Stomach (tissue), 9 donors: ENCODE data around the gene EPPIN. TPM values are rescaled to one million over a fixed set of nuclear protein-coding genes. Genes with fewer than 3 reads are reported as not detected.

Source experiments
- DNase-seq, 2 donors: peaks; one replicate each; pipeline versions ENCODE4 v3.0.0 to v3.0.0-alpha.2; 2013 to 2019
- H3K27ac ChIP-seq, 5 donors: fragments of 200-600 bp in 4 of 5; sonication (generic) in 4 of 5; one replicate each; pipeline ENCODE4 v1.5.1; 2013 to 2019; ENCODE audit warnings: mild to moderate bottlenecking in 1 of 5, moderate library complexity in 1 of 5
- H3K27me3 ChIP-seq, 3 donors: fragments of 200-600 bp; sonication (generic); one replicate each; pipeline ENCODE4 v1.5.1; 2017 to 2019; ENCODE audit warnings: mixed run types in 1 of 3
- H3K36me3 ChIP-seq, 4 donors: fragments of 200-600 bp; sonication (generic); 1 replicate in 3 of 4; 2 replicates in 1 of 4; pipeline ENCODE4 v1.5.1; 2016 to 2019
- H3K4me1 ChIP-seq, 4 donors: fragments of 200-600 bp; sonication (generic); one replicate each; pipeline ENCODE4 v1.5.1; 2016 to 2019
- H3K4me3 ChIP-seq, 4 donors: fragments of 200-600 bp; sonication (generic) in 3 of 4; one replicate each; pipeline ENCODE4 v1.5.1; 2016 to 2019; ENCODE audit warnings: mild to moderate bottlenecking in 1 of 4
- H3K9me3 ChIP-seq, 4 donors: fragments of 200-600 bp; sonication (generic); one replicate each; pipeline ENCODE4 v1.5.1; 2016 to 2019
- CTCF ChIP-seq, 7 experiments: fragments of 450-650 bp in 4 of 7; fragments of 200-600 bp in 3 of 7; sonication (generic) in 3 of 7; IDR thresholded peaks; one replicate each; pipeline ENCODE4 v1.5.1; 2016 to 2019; ENCODE audit warnings: antibody characterized with exemption in 7 of 7, control low read depth in 2 of 7, mild to moderate bottlenecking in 1 of 7
- EP300 ChIP-seq: sonication (generic); formaldehyde crosslinking; IDR thresholded peaks from one replicate; pipeline ENCODE4 v1.6.1; 2017; ENCODE audit warnings: antibody characterized with exemption
- POLR2A ChIP-seq, 4 donors: fragments of 450-650 bp; IDR thresholded peaks; one replicate each; pipeline ENCODE4 v1.6.1; 2016; ENCODE audit warnings: antibody characterized with exemption in 4 of 4, control low read depth in 2 of 4, mild to moderate bottlenecking in 1 of 4, moderate library complexity in 1 of 4
- POLR2AphosphoS5 ChIP-seq, 3 donors: sonication (generic); formaldehyde crosslinking; IDR thresholded peaks; one replicate each; pipeline ENCODE4 v1.6.1; 2016; ENCODE audit warnings: antibody characterized with exemption in 3 of 3
- WGBS, 5 donors: extraction: QIAGEN DNeasy Blood & Tissue Kit in 3 of 5; methylation state at CpG; one replicate each; pipeline versions ENCODE4 v1.1.5 to v1.1.7; 2013 to 2018; 5-methylcytosine and 5-hydroxymethylcytosine counted together
- intact Hi-C: fragments of 100-400 bp; cut with DNase I; formaldehyde crosslinking; loops from one replicate; pipeline ENCODE4 v1.15.1; 2023; ENCODE audit warnings: low total_unique reads
- polyA plus RNA-seq, 3 donors: library from polyadenylated mRNA; stranded (reverse); fragments of 200-250 nt; gene quantifications; one replicate each; pipeline ENCODE4 v1.2.3, GENCODE V29; 2013
- total RNA-seq, 5 donors: library from RNA; depleted of rRNA; stranded (reverse); fragments of >200 nt; gene quantifications; one replicate each; pipeline versions ENCODE4 v1.1.0 to v1.2.3, GENCODE V29; 2014 to 2016
- donor health status: healthy with polysubstance abuse.
- donor health status: Bipolar disorder and iron deficiency.
- donor health status: healthy.

Gene EPPIN
- total and polyA plus RNA-seq, 8 donors = not detected

GRCh38 chr20:45501600-45501999 is 45.6 kb downstream of the EPPIN start:
- H3K9me3 ChIP-seq = no peaks in the 10 kb centered on the region
- no peak for DNase-seq
- intact Hi-C loops = no loop called here
- H3K36me3 ChIP-seq = no peaks in the 10 kb centered on the region
- TF ChIP-seq POLR2A (IDR thresholded peaks at IDR 0.05) = no peak
- TF ChIP-seq EP300 = no peak
- no peak for TF ChIP-seq POLR2AphosphoS5 (IDR thresholded peaks at IDR 0.05)
- TF ChIP-seq CTCF (IDR thresholded peaks at IDR 0.05) = no peak
- H3K4me1 ChIP-seq = no peaks in the 10 kb centered on the region
- no peak overlapping the region for H3K4me3 ChIP-seq
- 28 to 63% (median 56%) methylated on average over 1 of the region's 1 CpG for WGBS, 5 donors
- no peak overlapping the region for H3K27ac ChIP-seq
- H3K27me3 ChIP-seq = peaks cover 0 to 34% (median 3%) of the 10 kb centered on the region in 3 donors

GRCh38 chr20:45500022-45500421 is 47.2 kb downstream of the EPPIN start:
- intact Hi-C loops = no loop called here
- Histone ChIP-seq H3K36me3 (no peaks in the 10 kb centered on the region), H3K4me3 (no peak overlapping the region), H3K27ac (no peak overlapping the region), H3K27me3 (peaks cover 0 to 35% (median 3%) of the 10 kb centered on the region in 3 donors), H3K4me1 (no peaks in the 10 kb centered on the region), H3K9me3 (no peaks in the 10 kb centered on the region)
- no peak for TF ChIP-seq POLR2AphosphoS5 (IDR thresholded peaks at IDR 0.05)
- TF ChIP-seq EP300 = no peak
- TF ChIP-seq POLR2A (IDR thresholded peaks at IDR 0.05) = no peak
- no peak for TF ChIP-seq CTCF (IDR thresholded peaks at IDR 0.05)
- DNase-seq = no peak
- WGBS, 5 donors = 60 to 70% (median 68%) methylated on average over 6 of the region's 6 CpGs

- H3K27me3 ChIP-seq = peaks cover 0 to 35% (median 3%) of the 10 kb centered on the region in 3 donors
- H3K9me3 ChIP-seq = no peaks in the 10 kb centered on the region
- WGBS, 5 donors = 57 to 92% (median 71%) methylated on average over 3 of the region's 3 CpGs
- H3K4me1 ChIP-seq = no peaks in the 10 kb centered on the region
- TF ChIP-seq POLR2AphosphoS5 (IDR thresholded peaks at IDR 0.05) (no peak), POLR2A (IDR thresholded peaks at IDR 0.05) (no peak), CTCF (IDR thresholded peaks at IDR 0.05) (no peak), EP300 (no peak)
- H3K36me3 ChIP-seq = no peaks in the 10 kb centered on the region
- intact Hi-C loops = no loop called here
- DNase-seq = no peak
- H3K4me3 ChIP-seq = no peak overlapping the region
- no peak overlapping the region for H3K27ac ChIP-seq
Observed at GRCh38 chr20:45497971-45498494, 49.2 kb downstream of the EPPIN start.

GRCh38 chr20:45496166-45496565 is 51.0 kb downstream of the EPPIN start:
- H3K4me1 ChIP-seq = no peaks in the 10 kb centered on the region
- H3K36me3 ChIP-seq = no peaks in the 10 kb centered on the region
- 60 to 67% (median 61%) methylated on average over 3 of the region's 3 CpGs for WGBS, 5 donors
- H3K4me3 ChIP-seq = no peak overlapping the region
- no peaks in the 10 kb centered on the region for H3K9me3 ChIP-seq
- DNase-seq = no peak
- no peak overlapping the region for H3K27ac ChIP-seq
- intact Hi-C loops = no loop called here
- H3K27me3 ChIP-seq = peaks cover 0 to 35% (median 3%) of the 10 kb centered on the region in 3 donors
- TF ChIP-seq POLR2A (IDR thresholded peaks at IDR 0.05) = no peak
- TF ChIP-seq POLR2AphosphoS5 (IDR thresholded peaks at IDR 0.05) = no peak
- no peak for TF ChIP-seq CTCF (IDR thresholded peaks at IDR 0.05)
- no peak for TF ChIP-seq EP300
